Activated CD4-positive, alpha-beta T cell treated with anti-CD3 and anti-CD28 coated beads for 48 hours (primary cell): Measurements from ENCODE around the gene SPDYE16.
"Not testable (repeated sequence)": the region's sequence is repeated elsewhere in the genome, so short reads cannot be mapped to it uniquely, and the experiment has no call there.

Source experiments
- DNase-seq: peaks from one replicate; pipeline ENCODE4 v3.0.0-alpha.2; 2020

The SPDYE16 gene

DNA sequence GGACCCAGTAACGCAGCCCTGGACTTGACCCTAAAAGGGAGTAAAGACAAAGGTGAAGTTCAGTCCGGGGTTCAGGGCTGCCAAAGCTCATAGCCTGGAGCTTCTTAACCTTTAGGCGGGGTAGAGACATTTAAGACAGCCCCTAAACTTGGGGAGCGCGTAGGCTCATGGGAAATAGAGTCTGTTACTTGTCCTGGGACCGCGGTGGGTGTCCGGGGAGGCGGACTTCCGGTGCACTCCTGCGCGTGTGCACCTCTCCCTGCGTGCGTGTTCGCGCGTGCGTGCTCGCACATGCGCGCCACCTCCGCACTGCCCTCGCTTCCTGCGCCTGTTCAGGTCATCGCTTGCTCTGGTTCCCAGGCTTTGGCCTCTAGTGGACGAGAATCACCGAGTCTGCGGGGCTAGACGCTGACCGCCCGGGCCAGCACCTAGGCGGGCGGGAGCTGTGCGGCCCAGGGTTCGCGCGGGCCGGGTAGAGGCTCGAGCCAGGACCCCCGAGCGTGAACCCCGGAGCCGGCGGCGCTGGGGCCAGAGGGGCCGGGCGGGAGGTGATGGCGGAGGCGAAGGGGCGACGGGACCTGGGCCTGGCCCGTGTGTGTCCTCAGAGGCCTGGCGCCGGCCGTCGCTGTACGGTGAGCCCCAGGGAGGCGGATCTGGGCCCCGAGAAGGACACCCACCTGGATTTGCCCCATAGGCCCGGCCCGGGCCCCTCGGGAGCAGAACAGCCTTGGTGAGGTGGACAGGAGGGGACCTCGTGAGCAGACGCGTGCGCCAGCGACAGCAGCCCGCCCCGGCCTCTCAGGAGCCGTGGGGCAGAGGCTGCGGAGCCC is 6.1 kb upstream of the SPDYE16 start:
- DNase-seq: peak; percentile 91

DNA sequence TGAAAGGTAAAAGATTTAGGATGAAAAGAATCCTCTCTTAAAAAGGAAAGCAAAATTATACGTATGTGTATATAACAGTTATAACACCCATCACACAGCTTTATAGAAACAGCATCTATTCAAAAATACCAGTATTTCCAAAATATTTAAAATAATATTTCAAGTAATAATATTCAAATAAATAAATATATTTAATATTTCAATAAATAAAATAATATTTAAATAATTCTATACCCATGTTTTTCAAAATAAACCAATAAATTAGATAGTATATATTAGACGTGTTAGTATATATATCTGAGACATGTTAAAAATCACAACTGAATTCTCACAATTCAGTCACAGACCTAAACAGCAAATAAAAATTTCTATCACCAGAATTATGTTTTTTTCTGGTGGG is 11.5 kb downstream of the SPDYE16 start:
- not testable (repeated sequence) for DNase-seq

DNA sequence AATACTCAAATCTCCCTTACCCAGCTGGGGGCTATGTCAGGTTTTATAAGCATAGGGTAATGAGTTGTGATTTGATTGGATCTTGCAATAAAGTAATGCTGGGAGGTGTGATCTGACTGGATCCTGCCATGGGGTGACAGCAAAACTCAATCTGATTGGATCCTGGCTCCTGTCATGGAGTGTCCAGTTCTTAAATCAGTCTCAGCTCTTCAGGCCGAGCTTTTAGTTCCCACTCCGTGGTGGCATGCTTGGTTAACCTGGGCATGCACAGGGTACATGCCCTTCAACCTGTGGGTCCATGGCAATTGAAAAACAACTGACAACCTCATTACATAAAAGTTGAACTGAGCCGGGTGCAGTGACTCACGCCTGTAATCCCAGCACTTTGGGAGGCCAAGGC is 16.9 kb downstream of the SPDYE16 start:
- DNase-seq: not testable (repeated sequence)

DNA sequence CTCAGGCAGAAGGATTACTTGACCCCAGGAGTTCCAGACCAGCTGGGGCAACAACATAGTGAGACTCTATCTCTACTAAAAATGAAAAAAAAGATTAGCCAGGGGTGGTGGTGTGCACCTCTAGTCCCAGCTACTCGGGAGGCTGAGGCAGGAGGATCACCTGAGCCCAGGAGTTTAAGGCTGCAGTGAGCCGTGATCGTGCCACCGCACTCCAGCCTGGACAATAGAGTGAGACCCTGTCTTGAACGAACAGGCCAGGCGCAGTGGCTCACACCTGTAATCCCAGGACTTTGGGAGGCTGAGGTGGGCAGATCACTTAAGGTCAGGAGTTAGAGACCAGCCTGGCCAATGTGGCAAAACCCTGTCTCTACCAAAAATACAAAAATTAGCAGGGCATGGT is 26.2 kb downstream of the SPDYE16 start:
- DNase-seq: not testable (repeated sequence)

DNA sequence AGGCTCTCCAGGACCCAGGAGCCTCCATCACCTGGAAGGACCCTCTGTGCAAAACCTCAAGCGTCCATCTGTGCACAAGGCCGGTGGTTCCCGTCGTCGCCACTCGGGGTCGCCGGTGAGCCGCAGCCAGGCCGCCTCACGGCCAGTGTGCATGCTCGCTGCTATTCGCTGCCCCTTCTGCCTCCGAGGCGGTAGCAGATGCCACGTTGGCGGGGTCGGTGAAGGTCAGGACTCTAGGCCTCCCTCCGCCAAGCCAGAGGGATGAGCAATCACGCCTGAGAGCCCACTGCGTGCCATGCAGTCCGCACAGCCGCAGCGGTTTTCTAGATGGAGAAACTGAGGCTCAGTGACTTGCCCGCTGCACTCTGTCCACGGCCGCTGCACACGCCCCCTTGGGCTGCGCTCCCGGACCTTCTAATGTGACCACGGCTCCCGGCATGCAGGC is 27.1 kb downstream of the SPDYE16 start:
- no peak for DNase-seq

DNA sequence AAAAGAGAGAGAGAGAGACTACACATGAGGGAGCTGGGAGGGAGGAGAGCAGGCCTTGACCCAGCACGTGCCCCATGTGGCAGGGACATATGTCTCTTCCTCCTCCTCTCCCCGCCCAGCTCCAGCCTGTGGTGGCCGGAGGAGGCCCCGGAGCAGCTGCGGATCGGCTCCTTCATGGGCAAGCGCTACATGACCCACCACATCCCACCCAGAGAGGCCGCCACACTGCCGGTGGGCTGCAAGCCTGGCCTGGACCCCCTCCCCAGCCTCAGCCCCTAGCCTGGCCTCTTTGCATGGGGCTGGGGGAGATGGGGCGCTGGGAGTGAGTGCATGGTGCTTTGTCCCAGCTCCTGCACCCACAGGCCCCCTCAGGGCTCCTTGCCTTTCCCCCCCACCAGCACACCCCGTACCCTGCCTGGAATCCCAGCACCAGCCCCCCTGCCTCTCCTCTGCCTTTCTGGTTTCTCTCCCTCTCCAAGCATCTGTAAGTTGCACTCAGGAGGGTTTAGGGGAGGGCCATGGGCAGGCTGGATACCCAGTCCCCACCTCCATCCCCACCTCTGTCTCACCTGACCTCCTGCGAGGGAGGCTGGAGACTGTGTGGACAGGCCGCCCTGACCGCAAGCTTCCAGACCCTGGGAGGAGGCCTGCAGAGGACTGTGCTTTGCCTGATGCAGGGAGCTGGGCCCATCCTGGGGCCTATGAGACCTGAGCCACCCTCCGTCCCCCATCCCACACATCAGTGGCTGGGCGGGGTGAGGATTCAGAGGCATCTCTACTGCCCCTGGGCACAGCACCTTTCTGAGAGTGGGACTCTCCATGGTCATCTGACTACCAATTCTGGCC is 27.9 kb downstream of the SPDYE16 start:
- no peak for DNase-seq

DNA sequence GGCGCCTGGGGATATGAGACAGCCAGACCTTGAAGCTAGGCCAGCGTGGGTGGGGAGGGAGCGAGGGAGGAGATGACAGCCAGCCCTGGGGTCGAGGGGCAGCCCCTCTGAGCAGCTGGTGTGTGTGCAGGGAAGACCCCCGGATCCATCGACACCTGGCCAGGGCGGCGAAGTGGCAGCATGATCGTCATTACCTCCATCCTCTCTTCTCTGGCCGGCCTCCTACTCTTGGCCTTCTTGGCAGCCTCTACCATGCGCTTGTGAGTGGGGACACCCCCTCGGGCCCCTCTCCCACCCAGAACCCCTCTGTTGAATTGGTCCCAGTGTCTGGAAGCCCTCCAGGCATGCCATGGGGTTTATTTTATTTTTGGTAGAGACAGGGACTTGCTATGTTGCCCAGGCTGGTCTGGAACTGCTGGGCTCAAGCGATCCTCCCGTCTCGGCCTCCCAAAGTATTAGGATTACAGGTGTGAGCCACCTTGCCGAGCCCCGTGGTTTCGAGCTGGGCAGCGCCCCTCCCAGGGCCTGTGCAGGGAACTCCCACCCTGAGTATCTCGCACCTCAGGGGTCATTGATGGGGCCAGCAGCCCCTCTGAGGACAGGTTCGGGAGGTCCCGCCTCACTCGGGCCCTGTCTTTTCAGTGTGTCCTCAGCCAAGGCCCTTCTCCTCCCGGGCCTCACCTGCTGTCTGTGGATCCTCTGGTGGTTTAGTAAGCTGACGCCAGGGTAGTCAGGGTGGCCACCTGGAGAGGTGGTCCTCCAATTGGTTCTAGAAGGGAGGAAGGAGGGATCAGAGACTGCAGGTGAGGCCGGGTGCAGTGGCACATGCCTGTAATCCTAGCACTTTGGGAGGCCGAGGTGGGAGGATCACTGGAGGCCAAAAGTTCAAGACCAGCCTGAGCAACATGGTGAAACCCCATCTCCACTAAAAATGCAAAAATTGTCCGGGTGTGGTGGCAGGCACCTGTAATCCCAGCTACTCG is 29.0 kb downstream of the SPDYE16 start:
- no peak for DNase-seq

DNA sequence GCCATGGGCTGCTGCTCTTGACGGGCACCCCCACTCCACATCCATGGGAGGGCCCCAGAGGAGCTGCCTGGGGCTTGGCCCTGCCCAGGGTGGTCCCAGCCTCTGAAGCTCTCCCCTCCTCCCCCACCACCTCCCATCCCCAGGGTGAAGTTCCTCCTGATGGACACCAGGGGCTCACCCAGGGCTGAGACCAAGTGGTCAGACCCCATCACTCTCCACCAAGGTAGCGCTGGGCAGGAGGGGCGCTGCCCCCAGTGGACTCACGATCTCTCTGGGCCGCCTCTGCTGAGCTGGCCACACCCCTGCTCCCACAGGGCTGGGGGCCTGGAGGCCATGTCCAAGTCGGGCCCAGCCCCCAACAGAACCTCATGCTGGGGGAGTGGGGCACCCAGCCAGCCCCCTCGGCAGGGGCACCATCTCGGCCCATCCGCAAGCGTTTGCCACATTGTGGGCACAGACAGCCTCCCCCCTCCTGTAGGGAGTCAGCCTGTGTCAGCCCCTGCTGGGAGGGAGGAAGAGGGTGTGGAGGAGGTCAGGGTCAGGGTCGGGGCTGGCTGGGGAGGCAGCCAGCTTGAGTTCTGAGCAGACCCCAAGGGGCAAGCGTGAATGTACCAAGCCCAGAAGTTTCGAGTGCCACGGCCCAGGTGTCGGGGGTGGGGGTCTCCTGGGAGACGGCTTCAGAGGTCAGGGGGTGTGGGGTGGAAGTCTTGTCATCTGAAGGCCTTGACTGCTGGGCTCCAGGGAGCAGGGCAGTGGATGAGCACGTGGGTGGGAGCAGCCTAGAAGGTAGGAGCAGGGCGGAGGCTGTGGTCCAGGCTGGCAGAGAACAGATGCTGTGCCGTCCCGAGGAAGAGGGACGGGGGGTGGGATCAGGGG is 29.9 kb downstream of the SPDYE16 start:
- DNase-seq: no peak

DNA sequence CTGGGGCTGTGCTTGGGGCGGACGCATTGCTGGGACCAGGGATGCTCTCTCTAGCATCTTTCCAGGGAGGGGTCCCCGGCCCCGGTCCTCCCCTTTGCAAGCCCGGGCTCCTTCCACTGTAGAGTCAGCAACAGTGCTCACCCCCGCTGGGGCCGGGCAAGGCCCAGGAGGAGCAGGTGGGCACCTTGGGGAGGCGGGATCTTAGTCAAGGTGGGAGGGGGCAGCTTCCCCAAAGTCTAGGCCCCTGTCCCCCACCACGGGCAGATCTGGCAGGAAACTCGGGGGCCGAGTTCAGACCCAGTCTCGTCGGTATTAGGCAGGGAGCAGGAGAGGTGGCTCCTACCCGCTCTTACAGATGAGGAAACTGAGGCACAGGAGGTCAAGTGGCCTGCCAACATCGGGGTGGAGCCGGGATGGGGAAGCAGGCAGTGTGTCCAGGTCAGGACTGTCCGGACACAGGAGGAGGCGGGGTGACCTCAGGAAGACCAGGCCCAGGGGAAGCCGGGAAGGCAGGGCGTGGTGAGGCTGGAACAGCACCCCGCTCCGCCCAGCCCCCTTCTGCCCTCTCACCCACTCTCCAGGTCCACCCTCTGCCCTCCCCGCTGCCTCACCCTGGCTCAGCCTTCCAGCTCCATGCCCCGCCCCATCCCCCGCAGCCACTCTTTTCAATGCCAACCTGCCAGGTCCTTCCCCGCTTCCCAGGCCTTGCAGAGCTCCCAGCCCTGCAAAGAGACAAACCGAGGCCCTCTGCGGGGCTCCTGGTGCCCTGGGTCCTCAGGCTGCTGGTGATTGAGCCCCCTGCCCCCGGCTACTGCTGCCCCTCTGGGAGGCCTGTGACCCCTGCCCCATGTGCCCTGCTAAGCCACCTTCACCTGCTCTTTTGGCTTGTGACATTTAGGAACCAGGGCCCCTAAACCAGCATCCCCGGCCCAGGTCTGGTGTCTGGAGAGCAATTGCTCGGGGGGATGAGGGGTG is 30.9 kb downstream of the SPDYE16 start:
- DNase-seq: not testable (repeated sequence)

DNA sequence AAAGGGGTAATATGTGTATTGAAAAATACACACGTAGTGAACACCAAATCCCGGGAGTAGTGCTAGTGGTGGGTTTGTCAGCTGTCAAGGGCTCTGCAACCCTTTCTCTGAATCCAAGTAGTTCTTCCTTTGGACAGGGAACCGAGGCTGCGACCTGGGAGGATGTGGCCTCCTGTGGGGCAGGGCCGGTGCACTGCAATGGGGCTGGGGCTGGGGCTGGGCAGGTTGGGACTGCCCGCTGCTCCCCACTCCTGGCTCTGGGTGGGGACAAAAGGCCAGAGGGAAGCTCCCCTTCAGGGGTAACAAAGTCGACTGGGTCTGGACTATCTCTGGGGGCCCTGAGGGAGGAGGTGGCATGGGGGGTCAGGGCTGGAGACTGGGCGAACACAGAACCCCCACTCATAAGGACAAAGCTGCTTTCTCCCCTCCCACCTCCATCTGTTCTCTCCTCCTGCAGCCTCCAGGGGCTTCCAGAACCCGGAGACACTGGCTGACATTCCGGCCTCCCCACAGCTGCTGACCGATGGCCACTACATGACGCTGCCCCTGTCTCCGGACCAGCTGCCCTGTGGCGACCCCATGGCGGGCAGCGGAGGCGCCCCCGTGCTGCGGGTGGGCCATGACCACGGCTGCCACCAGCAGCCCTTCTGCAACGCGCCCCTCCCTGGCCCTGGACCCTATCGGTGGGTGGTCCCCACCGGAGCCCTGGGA is 31.7 kb downstream of the SPDYE16 start:
- DNase-seq: not testable (repeated sequence)

DNA sequence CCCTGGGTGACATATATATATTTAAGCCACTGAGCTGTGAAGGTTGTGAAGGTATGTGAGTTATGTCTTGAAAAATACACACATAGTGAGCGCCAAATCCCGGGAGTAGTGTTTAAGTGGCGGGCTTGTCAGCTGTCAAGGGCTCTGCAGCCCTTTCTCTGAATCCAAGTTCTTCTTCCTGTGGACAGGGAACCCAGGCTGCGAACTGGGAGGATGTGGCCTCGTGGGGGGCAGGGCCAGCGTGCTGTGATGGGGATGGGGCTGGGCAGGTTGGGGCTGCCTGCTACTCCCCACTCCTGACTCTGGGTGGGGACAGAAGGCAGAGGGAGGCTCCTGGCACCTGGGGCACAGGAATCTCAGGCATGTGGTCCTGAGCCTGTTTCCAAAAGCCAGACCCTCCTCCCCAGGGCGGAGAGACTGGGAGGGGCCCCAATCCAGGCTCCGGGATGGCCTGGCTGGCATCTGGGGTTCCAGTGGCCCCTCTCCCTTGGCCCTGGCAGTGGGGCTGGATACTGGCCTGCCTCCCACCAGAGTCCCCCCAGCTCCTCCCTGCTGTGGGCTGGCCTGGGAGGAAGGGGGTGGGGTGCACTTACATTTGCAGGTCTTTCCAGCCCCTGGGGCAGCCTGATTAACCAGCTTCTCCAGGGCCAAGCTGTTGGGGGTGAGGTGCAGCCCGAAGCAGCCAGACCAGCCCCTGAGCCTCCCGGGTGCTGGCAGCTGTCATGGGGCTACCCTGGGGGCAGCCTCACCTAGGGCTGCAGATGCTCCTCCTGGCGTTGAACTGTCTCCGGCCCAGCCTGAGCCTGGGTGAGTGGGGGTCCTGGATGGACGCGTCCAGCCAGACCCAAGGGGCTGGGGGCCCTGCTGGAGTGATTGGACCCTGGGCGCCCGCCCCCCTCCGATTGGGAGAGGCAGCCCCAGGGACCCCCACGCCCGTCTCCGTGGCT is 32.9 kb downstream of the SPDYE16 start, which contains the start of gene UPK3B:
UPK3B (plus strand) TSS at position 622 of the 947 bp plus-strand sequence; CDS start at position 723, 101 bp downstream.
- DNase-seq: no peak

DNA sequence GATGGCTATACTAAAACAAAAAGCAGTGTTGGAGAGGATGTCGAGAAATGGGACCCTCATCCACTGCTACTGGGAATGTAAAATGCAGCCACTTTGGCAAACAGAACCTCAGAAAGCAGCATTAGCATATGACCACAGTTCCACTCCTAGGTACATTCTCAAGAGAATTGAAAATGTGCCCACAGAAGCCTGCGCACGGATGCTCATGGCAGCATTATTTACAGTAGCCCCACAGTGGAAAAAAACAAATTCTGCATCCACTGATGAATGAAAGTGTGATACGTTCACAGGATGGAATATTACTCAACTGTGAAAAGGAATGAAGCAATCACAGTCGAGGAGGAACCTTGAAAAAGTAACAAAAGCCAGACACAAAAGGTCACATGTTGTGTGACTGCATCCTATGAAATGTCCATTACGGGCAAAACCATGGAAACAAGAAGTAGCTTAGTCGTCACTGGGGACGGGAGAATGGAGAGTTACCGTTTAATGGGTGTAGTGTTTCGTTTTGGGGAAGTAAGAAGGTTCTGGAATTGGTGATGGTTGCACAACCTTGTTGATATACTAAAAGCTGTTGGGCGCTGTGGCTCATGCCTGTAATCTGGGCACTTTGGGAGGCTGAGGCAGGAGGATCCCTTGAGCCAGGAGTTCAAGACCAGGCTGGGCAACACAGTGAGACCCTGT is 35.2 kb downstream of the SPDYE16 start:
- DNase-seq: no peak

DNA sequence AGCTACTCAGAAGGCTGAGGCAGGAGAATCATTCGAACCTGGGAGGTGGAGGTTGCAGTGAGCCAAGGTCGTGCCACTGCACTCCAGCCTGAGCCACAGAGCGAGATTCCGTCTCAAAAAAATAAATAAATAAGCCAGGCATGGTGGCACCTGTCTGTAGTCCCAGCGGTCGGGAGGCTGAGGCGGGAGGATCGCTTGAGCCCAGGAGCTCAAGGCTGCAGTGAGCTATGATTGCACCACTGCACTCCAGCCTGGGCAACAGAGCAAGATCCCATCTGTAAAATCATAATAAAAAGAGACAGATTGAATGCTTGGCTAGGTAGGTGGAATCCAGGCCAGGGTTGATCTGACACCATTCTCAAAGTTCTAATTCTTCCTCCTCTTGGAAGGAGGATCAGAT is 36.5 kb downstream of the SPDYE16 start:
- DNase-seq: not testable (repeated sequence)

DNA sequence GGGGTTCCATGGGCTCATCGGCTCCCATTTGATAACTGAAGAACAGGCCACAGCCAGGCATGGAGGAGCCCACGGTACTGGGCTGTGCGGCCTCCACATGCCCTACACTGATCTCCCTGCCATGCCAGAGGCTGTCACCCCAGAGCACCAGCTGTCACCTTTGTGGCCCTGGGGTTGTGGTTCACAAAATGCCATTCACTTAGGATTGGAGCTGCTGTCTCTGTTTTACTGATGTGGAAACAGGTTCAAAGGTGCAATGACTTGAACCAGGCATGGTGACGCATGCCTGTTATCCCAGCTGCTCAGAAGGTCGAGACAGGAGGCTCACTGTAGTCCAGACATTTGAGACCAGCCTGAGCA is 37.0 kb downstream of the SPDYE16 start:
- no peak for DNase-seq

DNA sequence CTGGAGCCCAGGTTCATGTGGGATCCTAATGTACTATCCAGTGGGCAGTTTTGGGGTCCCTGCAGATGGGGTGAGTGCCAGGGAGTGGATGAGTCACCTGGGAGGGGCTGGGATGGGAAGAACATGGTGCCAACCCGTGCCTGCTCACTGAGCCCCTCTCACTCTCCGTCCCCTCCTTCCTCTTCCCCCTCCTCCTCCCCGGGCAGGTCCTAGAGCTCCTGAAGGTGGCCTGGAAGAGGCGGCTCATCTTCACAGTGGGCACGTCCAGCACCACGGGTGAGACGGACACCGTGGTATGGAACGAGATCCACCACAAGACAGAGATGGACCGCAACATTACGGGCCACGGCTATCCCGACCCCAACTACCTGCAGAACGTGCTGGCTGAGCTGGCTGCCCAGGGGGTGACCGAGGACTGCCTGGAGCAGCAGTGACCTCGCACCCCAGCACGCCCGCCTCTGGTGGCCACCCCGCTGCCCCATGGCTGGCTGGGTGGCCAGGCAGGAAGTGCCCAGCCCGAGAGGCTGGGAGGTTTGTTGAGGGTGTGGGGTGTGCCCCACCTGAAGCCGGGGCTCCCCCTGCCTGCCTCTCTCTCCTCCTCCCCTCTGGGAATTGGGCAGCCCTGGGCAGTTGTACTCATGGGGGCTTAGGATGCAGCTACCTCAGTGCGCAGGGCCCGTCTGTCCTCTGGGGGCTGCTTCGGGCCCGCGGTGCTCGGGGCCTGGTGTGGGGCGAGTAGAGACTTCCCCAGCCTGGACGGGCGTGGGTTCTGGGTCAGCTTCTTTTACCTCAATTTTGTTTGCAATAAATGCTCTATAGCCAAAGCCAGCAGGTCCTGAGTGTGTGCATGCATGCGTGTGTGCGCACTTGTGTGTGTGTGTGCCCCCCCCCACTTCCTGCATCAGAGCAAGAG is 37.7 kb downstream of the SPDYE16 start:
- DNase-seq: no peak

DNA sequence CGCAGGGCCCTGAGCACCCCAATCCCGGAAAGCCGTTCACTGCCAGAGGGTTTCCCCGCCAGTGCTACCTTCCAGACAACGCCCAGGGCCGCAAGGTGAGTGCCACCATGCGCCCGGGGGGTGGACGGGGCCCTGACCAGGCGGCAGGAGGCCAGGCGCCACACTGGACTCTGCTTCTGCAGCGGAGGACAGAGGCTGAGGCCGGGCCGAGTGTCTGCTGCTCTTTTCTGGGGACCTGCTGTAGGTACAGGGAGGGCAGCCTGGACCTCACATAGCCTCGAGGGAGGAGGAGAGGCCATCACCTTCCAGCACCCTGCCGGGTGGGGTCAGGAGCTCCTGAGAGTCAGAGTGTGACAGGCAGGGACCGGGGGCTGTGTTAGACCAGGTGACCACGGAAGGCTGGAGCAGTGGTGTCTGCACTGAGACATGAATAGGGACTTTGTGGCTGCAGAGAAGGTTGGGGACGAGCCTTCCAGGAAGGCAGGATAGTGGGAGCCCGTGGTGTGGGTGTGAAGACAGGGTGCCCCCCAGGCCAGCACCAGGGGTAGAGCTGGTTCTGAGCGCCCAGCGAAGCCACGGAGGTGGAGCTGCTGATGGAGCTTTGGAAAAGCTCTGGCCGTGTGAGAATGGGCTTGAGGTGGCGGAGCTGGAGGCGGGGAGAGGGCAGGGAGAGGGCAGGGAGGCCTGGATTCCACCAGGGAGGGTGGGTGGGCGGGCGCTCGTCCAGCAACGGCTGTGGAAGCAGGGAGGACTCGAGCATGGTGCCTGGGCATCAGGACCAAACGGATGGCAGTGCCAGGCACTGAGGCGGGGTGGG is 38.5 kb downstream of the SPDYE16 start:
- not testable (repeated sequence) for DNase-seq
